Ishikawa (cell line): ENCODE results near the gene NUDT15.

Source experiments
- CEBPB ChIP-seq: IDR thresholded peaks from 2 replicates; pipeline ENCODE4 v1.6.1; 2012
- CREB1 ChIP-seq: IDR thresholded peaks from 2 replicates; pipeline ENCODE4 v1.6.1; 2012; ENCODE audit warnings: low read depth
- EGR1 ChIP-seq: IDR thresholded peaks from 2 replicates; pipeline ENCODE4 v1.6.1; 2012
- EP300 ChIP-seq: IDR thresholded peaks from 2 replicates; pipeline ENCODE4 v1.6.1; 2012; ENCODE audit warnings: borderline replicate concordance
- FOXM1 ChIP-seq: IDR thresholded peaks from 2 replicates; pipeline ENCODE4 v1.6.1; 2012; ENCODE audit warnings: low read depth, borderline replicate concordance
- NFIC ChIP-seq: IDR thresholded peaks from 2 replicates; pipeline ENCODE4 v1.6.1; 2012
- RAD21 ChIP-seq: IDR thresholded peaks from 2 replicates; pipeline ENCODE4 v1.6.1; 2012; ENCODE audit warnings: low read depth
- TAF1 ChIP-seq: IDR thresholded peaks from 2 replicates; pipeline ENCODE4 v1.6.1; 2012; ENCODE audit warnings: low read depth, mild to moderate bottlenecking
- TCF12 ChIP-seq: IDR thresholded peaks from 2 replicates; pipeline ENCODE4 v1.6.1; 2012; ENCODE audit warnings: low read depth
- TEAD4 ChIP-seq: IDR thresholded peaks from 2 replicates; pipeline ENCODE4 v1.6.1; 2012
- USF1 ChIP-seq: IDR thresholded peaks from 2 replicates; pipeline ENCODE4 v1.6.1; 2012
- YY1 ChIP-seq: IDR thresholded peaks from 2 replicates; pipeline ENCODE4 v1.6.1; 2012; ENCODE audit warnings: low read depth
- ZBTB7A ChIP-seq: IDR thresholded peaks from 2 replicates; pipeline ENCODE4 v1.6.1; 2012; ENCODE audit warnings: low read depth
- TF ChIP-seq, protein P1 (sequence below): IDR thresholded peaks from 2 replicates; pipeline ENCODE4 v1.6.1; 2012
- TF ChIP-seq, protein P2 (sequence below): IDR thresholded peaks from 2 replicates; pipeline ENCODE4 v1.6.1; 2012; ENCODE audit warnings: low read depth, mild to moderate bottlenecking

The NUDT15 gene

GRCh38 chr13:47999973-48000372, 37.6 kb upstream of the NUDT15 start:
- TF ChIP-seq FOXM1: no peak
- TF ChIP-seq CEBPB: no peak
- TF ChIP-seq TAF1: no peak
- no peak for TF ChIP-seq ZBTB7A
- TF ChIP-seq RAD21: no peak

GRCh38 chr13:48000559-48001113, 36.9 kb upstream of the NUDT15 start:
- TF ChIP-seq, protein P1, sequence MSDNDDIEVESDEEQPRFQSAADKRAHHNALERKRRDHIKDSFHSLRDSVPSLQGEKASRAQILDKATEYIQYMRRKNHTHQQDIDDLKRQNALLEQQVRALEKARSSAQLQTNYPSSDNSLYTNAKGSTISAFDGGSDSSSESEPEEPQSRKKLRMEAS: no peak
- no peak for TF ChIP-seq YY1
- no peak for TF ChIP-seq TAF1
- peak; percentile 40; the same call in 1 of the 2 replicates for TF ChIP-seq EGR1
- no peak for TF ChIP-seq CREB1
- TF ChIP-seq EP300: no peak
- TF ChIP-seq, protein P2, sequence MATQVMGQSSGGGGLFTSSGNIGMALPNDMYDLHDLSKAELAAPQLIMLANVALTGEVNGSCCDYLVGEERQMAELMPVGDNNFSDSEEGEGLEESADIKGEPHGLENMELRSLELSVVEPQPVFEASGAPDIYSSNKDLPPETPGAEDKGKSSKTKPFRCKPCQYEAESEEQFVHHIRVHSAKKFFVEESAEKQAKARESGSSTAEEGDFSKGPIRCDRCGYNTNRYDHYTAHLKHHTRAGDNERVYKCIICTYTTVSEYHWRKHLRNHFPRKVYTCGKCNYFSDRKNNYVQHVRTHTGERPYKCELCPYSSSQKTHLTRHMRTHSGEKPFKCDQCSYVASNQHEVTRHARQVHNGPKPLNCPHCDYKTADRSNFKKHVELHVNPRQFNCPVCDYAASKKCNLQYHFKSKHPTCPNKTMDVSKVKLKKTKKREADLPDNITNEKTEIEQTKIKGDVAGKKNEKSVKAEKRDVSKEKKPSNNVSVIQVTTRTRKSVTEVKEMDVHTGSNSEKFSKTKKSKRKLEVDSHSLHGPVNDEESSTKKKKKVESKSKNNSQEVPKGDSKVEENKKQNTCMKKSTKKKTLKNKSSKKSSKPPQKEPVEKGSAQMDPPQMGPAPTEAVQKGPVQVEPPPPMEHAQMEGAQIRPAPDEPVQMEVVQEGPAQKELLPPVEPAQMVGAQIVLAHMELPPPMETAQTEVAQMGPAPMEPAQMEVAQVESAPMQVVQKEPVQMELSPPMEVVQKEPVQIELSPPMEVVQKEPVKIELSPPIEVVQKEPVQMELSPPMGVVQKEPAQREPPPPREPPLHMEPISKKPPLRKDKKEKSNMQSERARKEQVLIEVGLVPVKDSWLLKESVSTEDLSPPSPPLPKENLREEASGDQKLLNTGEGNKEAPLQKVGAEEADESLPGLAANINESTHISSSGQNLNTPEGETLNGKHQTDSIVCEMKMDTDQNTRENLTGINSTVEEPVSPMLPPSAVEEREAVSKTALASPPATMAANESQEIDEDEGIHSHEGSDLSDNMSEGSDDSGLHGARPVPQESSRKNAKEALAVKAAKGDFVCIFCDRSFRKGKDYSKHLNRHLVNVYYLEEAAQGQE: no peak
- no peak for TF ChIP-seq TCF12
- no peak for TF ChIP-seq FOXM1
- no peak for TF ChIP-seq NFIC
- TF ChIP-seq CEBPB: no peak
- no peak for TF ChIP-seq TEAD4
- TF ChIP-seq RAD21: no peak
- TF ChIP-seq ZBTB7A: 0 out of 2 replicates have a peak, but pooled peaks have one; percentile 70
- no peak for TF ChIP-seq USF1

- TF ChIP-seq CEBPB (no peak), TCF12 (peak; percentile 52; the same call in 1 of the 2 replicates), FOXM1 (no peak), EGR1 (no peak), EP300 (no peak), YY1 (peak; percentile 95), NFIC (0 out of 2 replicates have a peak, but pooled peaks have one; percentile 5), CREB1 (no peak), USF1 (no peak), RAD21 (no peak), TEAD4 (no peak), TAF1 (peak; percentile 76), ZBTB7A (no peak)
- TF ChIP-seq, protein P1: peak; percentile 52; the same call in 1 of the 2 replicates
- TF ChIP-seq, protein P2: no peak
Measured at GRCh38 chr13:48001114-48001881, 36.2 kb upstream of the NUDT15 start, which contains the start of gene SUCLA2. Gene SUCLA2, minus strand, starts transcription at chr13:48001273. Its CDS starts 4 bp downstream, at chr13:48001269.

GRCh38 chr13:48004201-48004600, 33.3 kb upstream of the NUDT15 start:
- no peak for TF ChIP-seq ZBTB7A
- no peak for TF ChIP-seq TCF12
- TF ChIP-seq, protein P2: no peak
- no peak for TF ChIP-seq FOXM1
- no peak for TF ChIP-seq TAF1
- no peak for TF ChIP-seq NFIC
- no peak for TF ChIP-seq RAD21
- no peak for TF ChIP-seq EGR1
